Urothelium cell line (cell line): ENCODE results near the gene GATAD2A.

Source experiments
- DNase-seq: peaks from one replicate; pipeline ENCODE4 v3.0.0; 2011; ENCODE audit warnings: low spot score, mixed read lengths
- FAIRE-seq: peaks from 2 replicates; lab custom pipeline; 2011; peaks lifted over from hg19 to GRCh38; lab: Jason Lieb, UNC

GATAD2A gene

GRCh38 chr19:19527674-19528625 lies 122.5 kb downstream of the GATAD2A start:
- FAIRE-seq: no peak

GRCh38 chr19:19528721-19529490 lies 123.4 kb downstream of the GATAD2A start, which contains the start of gene YJEFN3:
Gene YJEFN3, plus strand, starts transcription at chr19:19528911. Its CDS starts 22 bp downstream, at chr19:19528933.
- FAIRE-seq (no peak), DNase-seq (no peak)

More at GRCh38 chr19:19527674-19528625, 122.5 kb downstream of the GATAD2A start:
- DNase-seq: no peak

- FAIRE-seq (no peak), DNase-seq (no peak)
Observed at GRCh38 chr19:19529783-19530422, 124.4 kb downstream of the GATAD2A start.

- DNase-seq (no peak), FAIRE-seq (no peak)
Observed at GRCh38 chr19:19530423-19530804, 124.9 kb downstream of the GATAD2A start.

GRCh38 chr19:19530889-19531288 lies 125.4 kb downstream of the GATAD2A start:
- no peak for FAIRE-seq

GRCh38 chr19:19531951-19532805 lies 126.7 kb downstream of the GATAD2A start:
- DNase-seq (peak; percentile 60), FAIRE-seq (no peak)

More at GRCh38 chr19:19530889-19531288, 125.4 kb downstream of the GATAD2A start:
- no peak for DNase-seq

- DNase-seq (no peak), FAIRE-seq (no peak)
Observed at GRCh38 chr19:19532806-19533701, 127.6 kb downstream of the GATAD2A start.

- no peak for FAIRE-seq
Observed at GRCh38 chr19:19533841-19534240, 128.4 kb downstream of the GATAD2A start.

GRCh38 chr19:19534556-19535265 lies 129.2 kb downstream of the GATAD2A start:
- DNase-seq: no peak
- no peak for FAIRE-seq

More at GRCh38 chr19:19533841-19534240, 128.4 kb downstream of the GATAD2A start:
- no peak for DNase-seq

- FAIRE-seq: no peak
- no peak for DNase-seq
Observed at GRCh38 chr19:19535311-19536191, 130.1 kb downstream of the GATAD2A start.

- DNase-seq (no peak), FAIRE-seq (no peak)
Observed at GRCh38 chr19:19537075-19538048, 131.9 kb downstream of the GATAD2A start.

- no peak for FAIRE-seq
- no peak for DNase-seq
Observed at GRCh38 chr19:19538061-19538784, 132.7 kb downstream of the GATAD2A start, which contains the start of gene CILP2. Gene CILP2, plus strand, starts transcription at chr19:19538265. Its CDS starts 85 bp downstream, at chr19:19538350.

GRCh38 chr19:19538785-19539166 lies 133.3 kb downstream of the GATAD2A start:
- no peak for DNase-seq
- FAIRE-seq: no peak

- no peak for FAIRE-seq
- no peak for DNase-seq
Observed at GRCh38 chr19:19539698-19540063, 134.2 kb downstream of the GATAD2A start.

GRCh38 chr19:19540064-19540714 lies 134.7 kb downstream of the GATAD2A start:
- FAIRE-seq (no peak), DNase-seq (no peak)
